PC-9 (cell line): Measurements from ENCODE around the gene NBEA. TPM values are rescaled to one million over a fixed set of nuclear protein-coding genes. Genes with fewer than 3 reads are reported as not detected.

Source experiments
- BruUV-seq: library from RNA; stranded (reverse); fragments of 400-500 nt; replicated peaks from 2 replicates; lab custom pipeline; 2021; lab: Mats Ljungman, UMichigan
- CTCF ChIA-PET: fragments of 300-600 bp; sonication (Branson Sonifier 250); formaldehyde crosslinking; loops from one replicate; lab custom pipeline; 2022; ENCODE audit warnings: antibody characterized with exemption; lab: Charles Lee
- POLR2A ChIA-PET: fragments of 300-600 bp; sonication (Branson Sonifier 250); formaldehyde crosslinking; loops from one replicate; lab custom pipeline; 2022; ENCODE audit warnings: antibody characterized with exemption; ENCODE audit not compliant: unreplicated experiment; lab: Charles Lee
- DNase-seq, 2 experiments: peaks; one replicate each; pipeline versions ENCODE4 v3.0.0 to v3.0.0-alpha.2; 2015 to 2022; ENCODE audit warnings: mixed read lengths in 1 of 2
- H2AFZ ChIP-seq: fragments of 200-600 bp; sonication (generic); 2 replicates; pipeline ENCODE4 v1.8.1; 2017; ENCODE audit warnings: antibody characterized with exemption
- H3F3A ChIP-seq: fragments of 200-600 bp; sonication (generic); 2 replicates; pipeline ENCODE4 v1.8.1; 2017; ENCODE audit warnings: antibody characterized with exemption, mild to moderate bottlenecking, low read depth; ENCODE audit not compliant: insufficient read depth
- H3K27ac ChIP-seq: fragments of 200-600 bp; sonication (generic); 2 replicates; pipeline ENCODE4 v1.6.1; 2016; ENCODE audit warnings: mixed run types
- H3K27me3 ChIP-seq: fragments of 200-600 bp; sonication (generic); 2 replicates; pipeline ENCODE4 v1.6.1; 2016; ENCODE audit warnings: low read depth, mixed run types; ENCODE audit not compliant: insufficient read depth
- H3K36me3 ChIP-seq: fragments of 200-600 bp; sonication (generic); 2 replicates; pipeline ENCODE4 v1.6.1; 2016; ENCODE audit warnings: low read depth, mixed run types
- H3K4me1 ChIP-seq: fragments of 200-600 bp; sonication (generic); replicated peaks from 2 replicates; pipeline ENCODE4 v1.6.1; 2016; ENCODE audit warnings: mixed run types; ENCODE audit not compliant: insufficient read depth
- H3K4me2 ChIP-seq: fragments of 200-600 bp; sonication (generic); 2 replicates; pipeline ENCODE4 v1.6.1; 2017; ENCODE audit warnings: mixed run types
- H3K4me3 ChIP-seq: fragments of 200-600 bp; sonication (generic); 2 replicates; pipeline ENCODE4 v1.6.1; 2016; ENCODE audit warnings: mixed run types
- H3K79me2 ChIP-seq: fragments of 200-600 bp; sonication (generic); 2 replicates; pipeline ENCODE4 v1.6.1; 2017; ENCODE audit warnings: low read depth, mixed run types
- H3K9me2 ChIP-seq: fragments of 200-600 bp; sonication (generic); 2 replicates; pipeline ENCODE4 v1.8.1; 2017; ENCODE audit warnings: mild to moderate bottlenecking; ENCODE audit not compliant: insufficient read depth
- H3K9me3 ChIP-seq: fragments of 200-600 bp; sonication (generic); 2 replicates; pipeline ENCODE4 v1.8.1; 2016; ENCODE audit warnings: low read depth; ENCODE audit not compliant: insufficient read depth
- H4K20me1 ChIP-seq: fragments of 200-600 bp; sonication (generic); 2 replicates; pipeline ENCODE4 v1.8.1; 2017; ENCODE audit not compliant: insufficient read depth
- EZH2 ChIP-seq: fragments of 200-600 bp; sonication (generic); IDR thresholded peaks from 2 replicates; pipeline ENCODE4 v1.8.0; 2017; ENCODE audit warnings: antibody characterized with exemption, low read depth
- intact Hi-C: fragments of 100-400 bp; cut with micrococcal nuclease; formaldehyde crosslinking; loops from one replicate; pipeline ENCODE4 v1.10.0; 2022; ENCODE audit not compliant: unreplicated experiment
- total RNA-seq: library from RNA; stranded (reverse); gene quantifications from 2 replicates; pipeline ENCODE4 v1.2.3, GENCODE V29; 2021
- TF ChIP-seq, protein P1 (sequence below): fragments of 200-600 bp; sonication (generic); conservative IDR thresholded peaks from 2 replicates; pipeline ENCODE4 v1.6.1; 2017; ENCODE audit warnings: mixed run types, antibody characterized with exemption, mild to moderate bottlenecking, moderate library complexity

NBEA gene
- total RNA-seq, 1 experiment from 2014 or later = 4.0 TPM

DNA sequence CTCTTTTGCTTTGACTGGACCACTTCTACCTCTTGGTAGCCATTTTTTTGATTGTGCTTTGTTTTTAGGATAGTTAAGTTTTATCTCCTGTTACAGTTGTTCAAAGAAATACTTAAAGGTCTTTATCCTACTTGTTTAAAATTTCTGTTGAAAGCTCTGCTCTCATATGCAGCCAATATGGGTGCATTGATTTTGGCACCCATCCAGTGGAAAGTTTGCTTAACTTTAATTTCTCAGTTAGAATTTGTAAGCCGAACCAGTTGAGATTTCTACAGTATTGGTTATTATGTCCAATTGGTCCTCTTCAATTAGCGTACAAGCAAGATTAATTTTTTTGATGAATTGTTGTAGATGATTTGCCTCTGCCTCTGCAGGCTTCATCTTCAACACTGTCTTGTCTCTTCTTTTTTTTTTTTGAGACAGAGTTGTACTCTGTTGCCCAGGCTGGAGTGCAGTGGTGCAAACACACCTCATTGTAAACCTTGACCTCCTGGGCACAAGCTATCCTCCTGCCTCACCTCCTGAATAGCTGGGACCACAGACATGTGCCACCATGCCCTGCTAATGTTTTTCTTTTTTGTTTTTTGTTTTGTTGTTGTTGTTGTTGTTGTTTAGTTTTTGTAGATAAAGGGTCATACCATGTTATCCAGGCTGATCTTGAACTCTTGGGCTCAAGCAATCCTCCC is 469.1 kb downstream of the NBEA start:
- Histone ChIP-seq H3K36me3 (no peaks in the 10 kb centered on the region), H3F3A (no peaks in the 10 kb centered on the region), H3K4me1 (no peaks in the 10 kb centered on the region), H3K4me3 (no peak overlapping the region), H3K79me2 (no peaks in the 10 kb centered on the region), H4K20me1 (no peaks in the 10 kb centered on the region), H2AFZ (no peak overlapping the region), H3K27me3 (no peaks in the 10 kb centered on the region), H3K27ac (no peak overlapping the region), H3K9me3 (no peaks in the 10 kb centered on the region), H3K9me2 (no peaks in the 10 kb centered on the region), H3K4me2 (no peak overlapping the region)
- DNase-seq = no peak
- ChIA-PET CTCF (no interaction called here), POLR2A (no interaction called here)
- intact Hi-C loops = no loop called here
- no peak for TF ChIP-seq EZH2
- TF ChIP-seq, protein P1, sequence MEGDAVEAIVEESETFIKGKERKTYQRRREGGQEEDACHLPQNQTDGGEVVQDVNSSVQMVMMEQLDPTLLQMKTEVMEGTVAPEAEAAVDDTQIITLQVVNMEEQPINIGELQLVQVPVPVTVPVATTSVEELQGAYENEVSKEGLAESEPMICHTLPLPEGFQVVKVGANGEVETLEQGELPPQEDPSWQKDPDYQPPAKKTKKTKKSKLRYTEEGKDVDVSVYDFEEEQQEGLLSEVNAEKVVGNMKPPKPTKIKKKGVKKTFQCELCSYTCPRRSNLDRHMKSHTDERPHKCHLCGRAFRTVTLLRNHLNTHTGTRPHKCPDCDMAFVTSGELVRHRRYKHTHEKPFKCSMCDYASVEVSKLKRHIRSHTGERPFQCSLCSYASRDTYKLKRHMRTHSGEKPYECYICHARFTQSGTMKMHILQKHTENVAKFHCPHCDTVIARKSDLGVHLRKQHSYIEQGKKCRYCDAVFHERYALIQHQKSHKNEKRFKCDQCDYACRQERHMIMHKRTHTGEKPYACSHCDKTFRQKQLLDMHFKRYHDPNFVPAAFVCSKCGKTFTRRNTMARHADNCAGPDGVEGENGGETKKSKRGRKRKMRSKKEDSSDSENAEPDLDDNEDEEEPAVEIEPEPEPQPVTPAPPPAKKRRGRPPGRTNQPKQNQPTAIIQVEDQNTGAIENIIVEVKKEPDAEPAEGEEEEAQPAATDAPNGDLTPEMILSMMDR = no peak
- no TSS peak for BruUV-seq

DNA sequence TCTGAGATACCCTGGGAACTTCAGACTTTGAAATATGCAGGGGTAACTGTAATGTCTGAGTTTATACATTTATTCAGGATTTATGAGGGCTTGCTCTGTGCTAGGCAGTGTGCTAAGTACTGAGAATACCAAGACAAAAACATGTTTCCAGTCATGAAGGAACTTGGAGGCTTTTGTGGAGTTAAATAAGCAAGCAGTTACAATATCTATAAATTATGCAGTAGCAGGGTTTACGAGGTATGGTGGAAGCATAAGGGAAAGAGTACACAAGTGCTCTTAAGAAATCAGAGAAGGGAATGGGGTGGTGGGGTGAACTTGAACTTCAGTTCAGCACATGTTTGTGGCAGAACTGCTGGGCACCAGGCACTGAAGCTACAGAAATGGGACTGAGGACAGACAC is 506.4 kb downstream of the NBEA start:
- ChIA-PET POLR2A (no interaction called here), CTCF (no interaction called here)
- no peak overlapping the region for H3K4me3 ChIP-seq
- no peak overlapping the region for H3K4me2 ChIP-seq
- no peak for TF ChIP-seq EZH2
- TF ChIP-seq, protein P1 = no peak
- no peaks in the 10 kb centered on the region for H4K20me1 ChIP-seq
- H2AFZ ChIP-seq = no peak overlapping the region
- no peak for DNase-seq
- no peaks in the 10 kb centered on the region for H3K79me2 ChIP-seq
- H3K4me1 ChIP-seq = no peaks in the 10 kb centered on the region
- H3K36me3 ChIP-seq = no peaks in the 10 kb centered on the region
- no peaks in the 10 kb centered on the region for H3K27me3 ChIP-seq
- H3K9me3 ChIP-seq = no peaks in the 10 kb centered on the region
- no peaks in the 10 kb centered on the region for H3F3A ChIP-seq
- intact Hi-C loops = no loop called here
- no peaks in the 10 kb centered on the region for H3K9me2 ChIP-seq
- no TSS peak for BruUV-seq
- no peak overlapping the region for H3K27ac ChIP-seq

DNA sequence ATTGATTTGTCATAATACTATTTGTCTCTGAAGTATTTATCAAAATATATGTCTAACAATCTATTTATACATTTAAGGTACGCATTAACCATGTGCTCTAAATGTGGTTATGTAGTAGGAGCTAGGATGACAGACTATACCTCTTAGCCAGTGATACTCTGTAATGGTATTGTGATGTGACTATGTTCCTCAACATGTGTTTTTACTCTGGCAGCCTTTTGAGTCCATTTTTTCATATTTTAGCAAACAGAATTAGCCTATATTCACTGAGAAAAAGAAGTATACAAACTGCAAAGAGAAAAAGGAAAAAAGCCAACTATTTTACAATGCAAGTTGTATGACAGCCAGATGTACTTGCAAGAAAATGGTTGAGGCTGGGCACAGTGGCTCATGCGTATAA is 507.8 kb downstream of the NBEA start:
- no peaks in the 10 kb centered on the region for H3K36me3 ChIP-seq
- H3K4me3 ChIP-seq = no peak overlapping the region
- intact Hi-C loops = no loop called here
- no peaks in the 10 kb centered on the region for H3K4me1 ChIP-seq
- H3K9me3 ChIP-seq = no peaks in the 10 kb centered on the region
- TF ChIP-seq EZH2 = no peak
- TF ChIP-seq, protein P1 = no peak
- H3K79me2 ChIP-seq = no peaks in the 10 kb centered on the region
- H3K27ac ChIP-seq = no peak overlapping the region
- CTCF ChIA-PET = no interaction called here
- no peaks in the 10 kb centered on the region for H4K20me1 ChIP-seq
- H2AFZ ChIP-seq = no peak overlapping the region
- BruUV-seq = no TSS peak
- POLR2A ChIA-PET = no interaction called here
- no peaks in the 10 kb centered on the region for H3K9me2 ChIP-seq
- no peak for DNase-seq
- H3F3A ChIP-seq = no peaks in the 10 kb centered on the region
- H3K27me3 ChIP-seq = no peaks in the 10 kb centered on the region
- no peak overlapping the region for H3K4me2 ChIP-seq
